ELR (cell line): ENCODE data around the gene EBPL.
"Not testable (repeated sequence)": the region's sequence is repeated elsewhere in the genome, so short reads cannot be mapped to it uniquely, and the experiment has no call there.

Experiments
- DNase-seq: peaks from one replicate; pipeline ENCODE4 v3.0.0-alpha.2; 2015; ENCODE audit warnings: low read depth

The EBPL gene

DNA sequence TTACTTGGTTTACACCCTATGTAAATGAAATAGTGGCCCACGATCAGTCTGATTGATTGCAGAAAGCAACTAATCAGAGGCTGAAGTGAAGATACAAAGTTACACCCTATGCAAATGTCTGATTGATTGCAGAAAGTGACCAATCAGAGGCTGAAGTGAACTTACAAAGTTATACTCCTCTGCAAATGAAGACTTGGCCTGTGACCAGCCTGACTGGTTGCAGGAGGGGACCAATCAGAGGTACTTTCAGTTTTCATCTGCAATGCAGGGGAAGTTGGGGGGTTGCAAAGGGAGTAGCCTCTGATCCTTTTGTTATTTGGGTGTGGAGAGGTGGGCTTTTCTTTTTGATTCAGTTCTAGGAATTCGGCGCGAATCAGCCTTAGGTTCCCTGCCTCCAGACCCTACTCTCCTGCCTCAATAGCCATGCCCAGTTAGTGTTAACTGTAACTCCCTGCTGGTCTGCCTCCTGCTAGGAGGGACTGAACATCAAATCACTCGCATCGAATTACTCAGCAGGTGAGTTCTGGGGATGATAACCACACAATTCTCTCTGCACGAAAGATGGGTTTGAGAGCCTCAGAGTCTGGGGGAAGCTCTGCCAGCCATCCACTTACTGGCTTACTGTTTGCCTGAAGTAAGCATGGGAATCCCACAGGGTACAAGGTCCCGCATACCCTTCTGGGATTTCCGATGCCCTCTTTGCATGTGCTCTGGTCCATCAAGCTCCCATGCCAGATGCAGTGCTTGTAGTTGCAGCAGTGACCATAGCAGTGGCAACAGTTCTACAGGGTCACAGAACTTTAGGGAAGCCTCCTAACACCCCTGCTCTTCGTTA lies 55.5 kb downstream of the EBPL start:
- DNase-seq = peak; percentile 36

GRCh38 chr13:49633710-49634109 lies 57.6 kb downstream of the EBPL start:
- no peak for DNase-seq

- no peak for DNase-seq
These were observed 59.1 kb downstream of the EBPL start for GRCh38 chr13:49632156-49632555.

GRCh38 chr13:49630580-49630979 lies 60.7 kb downstream of the EBPL start:
- DNase-seq = no peak

- DNase-seq = peak; percentile 42
These were observed 61.3 kb downstream of the EBPL start for GRCh38 chr13:49629947-49630346.

- peak; percentile 31 for DNase-seq
These were observed 61.9 kb downstream of the EBPL start for GRCh38 chr13:49629196-49629938.

GRCh38 chr13:49627831-49628652 lies 63.2 kb downstream of the EBPL start, which contains the start of gene ARL11:
ARL11 (plus strand) TSS chr13:49628507; CDS start chr13:49630448, 1,941 bp downstream.
- DNase-seq = no peak

- DNase-seq = no peak
These were observed 65.8 kb downstream of the EBPL start for GRCh38 chr13:49625392-49626079.

DNA sequence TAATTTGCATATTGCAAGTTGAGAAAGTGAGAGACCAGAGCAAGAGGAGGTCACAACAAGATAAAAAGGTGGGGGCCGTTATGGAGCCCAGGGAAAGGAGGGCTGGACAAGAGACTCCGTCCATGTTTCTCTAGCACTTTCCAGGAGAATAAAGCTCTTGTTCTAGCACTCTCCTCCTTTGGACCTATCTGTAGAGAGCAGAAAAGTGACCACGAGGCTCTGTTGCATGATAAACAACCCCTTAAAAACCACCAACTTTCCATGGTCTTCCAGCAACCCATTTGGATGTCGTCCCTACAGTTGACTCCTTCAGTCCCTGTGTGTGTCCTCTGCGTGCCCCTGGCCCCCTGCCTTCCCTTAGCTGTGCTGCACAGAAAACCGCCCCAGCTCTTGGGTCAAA lies 67.1 kb downstream of the EBPL start:
- no peak for DNase-seq

DNA sequence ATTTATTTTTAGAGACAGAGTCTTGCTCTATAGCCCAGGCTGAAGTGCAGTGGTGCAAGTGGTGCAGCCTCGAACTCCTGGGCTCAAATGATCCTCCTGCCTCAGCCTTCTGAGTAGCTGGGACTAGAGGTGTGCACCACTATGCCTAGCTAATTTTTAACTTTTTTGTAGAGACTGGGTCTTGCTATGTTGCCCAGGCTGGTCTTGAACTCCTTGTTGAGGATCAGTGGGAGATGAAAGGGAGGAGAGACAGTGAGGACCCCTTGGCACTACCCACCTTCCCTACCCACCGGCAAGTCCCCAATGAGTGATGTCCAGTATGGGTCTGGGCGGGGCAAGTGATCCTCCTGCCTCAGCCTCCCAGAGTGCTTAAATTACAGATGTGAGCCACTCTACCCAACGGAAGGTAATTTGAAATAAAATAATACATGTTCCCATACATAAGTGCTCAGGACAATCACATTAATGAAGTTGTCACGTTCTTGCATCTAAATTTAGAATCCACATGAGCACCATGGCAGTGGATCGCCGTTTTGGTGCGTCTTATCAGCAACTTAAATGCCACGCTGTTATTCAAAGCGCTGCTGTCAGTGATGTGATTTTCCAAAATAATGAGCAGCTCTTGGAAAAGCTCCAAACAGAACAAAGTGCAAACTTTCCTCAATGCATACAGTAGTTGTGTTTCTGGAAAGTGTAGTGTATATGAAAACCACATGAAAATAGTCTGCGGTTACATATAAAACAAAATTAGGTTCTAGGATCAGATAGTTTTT lies 68.9 kb downstream of the EBPL start:
- no peak for DNase-seq

- DNase-seq = peak; percentile 28
These were observed 71.1 kb downstream of the EBPL start for GRCh38 chr13:49620170-49620621.

GRCh38 chr13:49616676-49617065 lies 74.6 kb downstream of the EBPL start:
- no peak for DNase-seq

GRCh38 chr13:49615836-49616675 lies 75.2 kb downstream of the EBPL start:
- no peak for DNase-seq

DNA sequence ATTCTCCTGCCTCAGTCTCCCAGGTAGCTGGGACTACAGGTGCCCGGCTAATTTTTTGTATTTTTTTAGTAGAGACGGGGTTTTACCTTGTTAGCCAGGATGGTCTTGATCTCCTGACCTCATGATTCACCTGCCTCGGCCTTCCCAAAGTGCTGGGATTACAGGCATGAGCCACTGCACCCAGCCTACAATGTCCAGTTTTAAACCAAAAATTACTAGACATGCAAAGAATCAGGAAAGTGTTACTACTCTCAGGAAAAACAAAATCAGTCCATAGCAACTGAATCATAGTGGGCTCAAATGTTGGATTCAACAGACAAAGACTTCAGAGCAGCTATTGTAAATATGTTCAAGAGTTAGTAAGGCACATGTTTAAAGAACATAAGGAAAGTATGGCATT lies 79.2 kb downstream of the EBPL start:
- DNase-seq = not testable (repeated sequence)
